DOHH2 (cell line): ENCODE results near the gene AGO4.

ENCODE experiments used
- H3F3A ChIP-seq: fragments of 200-600 bp; sonication (generic), shearing (Covaris generic); 2 replicates; pipeline ENCODE4 v1.6.0; 2016; ENCODE audit warnings: antibody characterized with exemption, mild to moderate bottlenecking; ENCODE audit not compliant: control insufficient read depth, insufficient read depth
- H3K27ac ChIP-seq: fragments of 200-600 bp; sonication (generic); 2 replicates; pipeline ENCODE4 v1.5.1; 2014; ENCODE audit warnings: low read depth, mild to moderate bottlenecking, low read length, moderate library complexity
- H3K27me3 ChIP-seq: fragments of 200-600 bp; sonication (generic); 2 replicates; pipeline ENCODE4 v1.6.1; 2014; ENCODE audit warnings: mild to moderate bottlenecking, low read length, mixed read lengths; ENCODE audit not compliant: control insufficient read depth
- H3K36me3 ChIP-seq: fragments of 200-600 bp; sonication (generic); 2 replicates; pipeline ENCODE4 v1.6.1; 2014; ENCODE audit warnings: mild to moderate bottlenecking, low read length, moderate library complexity, mixed read lengths; ENCODE audit not compliant: control insufficient read depth
- H3K4me1 ChIP-seq: fragments of 200-600 bp; sonication (generic); 2 replicates; pipeline ENCODE4 v1.6.1; 2014; ENCODE audit warnings: mild to moderate bottlenecking, low read length, mixed read lengths; ENCODE audit not compliant: control insufficient read depth
- H3K4me2 ChIP-seq: fragments of 200-600 bp; sonication (generic); 2 replicates; pipeline ENCODE4 v1.6.0; 2014; ENCODE audit warnings: mild to moderate bottlenecking, low read length, moderate library complexity
- H3K4me3 ChIP-seq: fragments of 200-600 bp; sonication (generic); 2 replicates; pipeline ENCODE4 v1.5.1; 2014; ENCODE audit warnings: mild to moderate bottlenecking, low read length, mixed read lengths
- H3K79me2 ChIP-seq: fragments of 200-600 bp; sonication (generic); 2 replicates; pipeline ENCODE4 v1.6.1; 2014; ENCODE audit warnings: mild to moderate bottlenecking, low read length, mixed read lengths; ENCODE audit not compliant: control insufficient read depth
- H3K9me2 ChIP-seq: fragments of 200-600 bp; sonication (generic); replicated peaks from 2 replicates; pipeline ENCODE4 v1.6.1; 2014; ENCODE audit warnings: mild to moderate bottlenecking, low read length, mixed read lengths; ENCODE audit not compliant: control insufficient read depth
- H3K9me3 ChIP-seq: fragments of 200-600 bp; sonication (generic); 2 replicates; pipeline ENCODE4 v1.6.1; 2014; ENCODE audit warnings: antibody characterized with exemption, low read length, mixed read lengths; ENCODE audit not compliant: control insufficient read depth, insufficient read depth
- H4K20me1 ChIP-seq: fragments of 200-600 bp; sonication (generic); 2 replicates; pipeline ENCODE4 v1.6.0; 2014; ENCODE audit warnings: low read depth, mild to moderate bottlenecking, antibody characterized with exemption, low read length, moderate library complexity; ENCODE audit not compliant: control insufficient read depth, insufficient read depth
- EZH2phosphoT487 ChIP-seq: fragments of 200-600 bp; sonication (generic); IDR thresholded peaks from 2 replicates; pipeline ENCODE4 v1.6.1; 2017; ENCODE audit warnings: borderline replicate concordance, mild to moderate bottlenecking, antibody characterized with exemption, low read length, moderate library complexity, mixed read lengths
- TF ChIP-seq, protein P1 (sequence below): fragments of 200-600 bp; sonication (generic); IDR thresholded peaks from one replicate; pipeline ENCODE4 v1.5.1; 2014; ENCODE audit warnings: antibody characterized with exemption, mild to moderate bottlenecking, low read depth, low read length; ENCODE audit not compliant: poor library complexity, severe bottlenecking

Gene AGO4

DNA sequence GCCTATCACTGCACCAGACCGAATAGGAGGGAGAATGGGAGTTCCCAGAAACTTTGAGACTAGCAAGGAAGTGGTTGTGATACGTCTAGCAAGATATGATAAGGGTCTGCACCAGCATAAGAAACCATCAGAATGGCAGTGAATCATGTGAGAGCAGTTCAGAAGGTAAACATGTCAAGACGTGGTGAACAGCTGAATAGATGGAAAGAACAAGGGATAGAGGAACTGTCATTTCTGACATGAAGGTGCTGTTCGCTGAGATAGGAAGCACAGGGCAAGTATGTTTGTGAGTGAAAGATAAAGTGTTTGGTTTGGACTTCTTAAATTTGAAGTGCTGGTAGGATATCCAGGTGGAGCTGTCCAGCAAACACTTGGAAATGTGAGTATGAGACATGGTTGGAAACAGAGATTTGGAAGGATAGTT is 74.0 kb downstream of the AGO4 start:
- Histone ChIP-seq H3K79me2 (peaks cover 37% of the 10 kb centered on the region), H3K27me3 (0 out of 2 replicates have a peak, but pooled peaks cover 3% of the 10 kb centered on the region), H3K4me2 (no peak overlapping the region), H3K4me3 (no peak overlapping the region), H3K36me3 (peaks cover 3% of the 10 kb centered on the region; the same call in 1 of the 2 replicates), H3F3A (peaks cover 12% of the 10 kb centered on the region), H3K27ac (no peak overlapping the region), H4K20me1 (peaks cover 5% of the 10 kb centered on the region; the same call in 1 of the 2 replicates), H3K9me3 (no peaks in the 10 kb centered on the region), H3K4me1 (peaks cover 31% of the 10 kb centered on the region), H3K9me2 (no peaks in the 10 kb centered on the region)
- TF ChIP-seq, protein P1, sequence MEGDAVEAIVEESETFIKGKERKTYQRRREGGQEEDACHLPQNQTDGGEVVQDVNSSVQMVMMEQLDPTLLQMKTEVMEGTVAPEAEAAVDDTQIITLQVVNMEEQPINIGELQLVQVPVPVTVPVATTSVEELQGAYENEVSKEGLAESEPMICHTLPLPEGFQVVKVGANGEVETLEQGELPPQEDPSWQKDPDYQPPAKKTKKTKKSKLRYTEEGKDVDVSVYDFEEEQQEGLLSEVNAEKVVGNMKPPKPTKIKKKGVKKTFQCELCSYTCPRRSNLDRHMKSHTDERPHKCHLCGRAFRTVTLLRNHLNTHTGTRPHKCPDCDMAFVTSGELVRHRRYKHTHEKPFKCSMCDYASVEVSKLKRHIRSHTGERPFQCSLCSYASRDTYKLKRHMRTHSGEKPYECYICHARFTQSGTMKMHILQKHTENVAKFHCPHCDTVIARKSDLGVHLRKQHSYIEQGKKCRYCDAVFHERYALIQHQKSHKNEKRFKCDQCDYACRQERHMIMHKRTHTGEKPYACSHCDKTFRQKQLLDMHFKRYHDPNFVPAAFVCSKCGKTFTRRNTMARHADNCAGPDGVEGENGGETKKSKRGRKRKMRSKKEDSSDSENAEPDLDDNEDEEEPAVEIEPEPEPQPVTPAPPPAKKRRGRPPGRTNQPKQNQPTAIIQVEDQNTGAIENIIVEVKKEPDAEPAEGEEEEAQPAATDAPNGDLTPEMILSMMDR: no peak
- TF ChIP-seq EZH2phosphoT487: no peak

DNA sequence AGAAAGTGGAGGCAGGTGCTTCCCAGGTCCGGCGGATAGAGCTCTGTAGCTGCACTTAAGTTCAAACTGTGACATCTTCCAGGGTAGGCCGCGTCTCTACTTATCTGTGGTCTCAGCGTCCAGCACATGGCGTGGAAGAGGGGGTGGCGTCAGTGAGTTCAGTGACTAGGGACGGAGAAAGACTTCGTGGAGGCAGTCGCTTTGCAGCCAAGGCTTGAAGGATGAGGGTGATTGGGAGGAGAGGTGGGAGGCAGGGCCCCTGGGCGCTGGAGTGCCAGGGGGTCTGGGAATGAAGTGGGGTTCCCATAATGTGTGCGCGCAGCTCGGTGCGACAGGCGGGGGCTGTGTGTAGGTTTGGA is 74.7 kb downstream of the AGO4 start:
- Histone ChIP-seq H3K79me2 (peaks cover 44% of the 10 kb centered on the region), H3K4me1 (peaks cover 38% of the 10 kb centered on the region), H3K9me3 (no peaks in the 10 kb centered on the region), H3K4me3 (peak overlapping the region; percentile 94; the same call in 1 of the 2 replicates), H4K20me1 (peaks cover 5% of the 10 kb centered on the region; the same call in 1 of the 2 replicates), H3K27ac (no peak overlapping the region), H3F3A (peaks cover 13% of the 10 kb centered on the region), H3K36me3 (peaks cover 3% of the 10 kb centered on the region; the same call in 1 of the 2 replicates), H3K27me3 (0 out of 2 replicates have a peak, but pooled peaks cover 3% of the 10 kb centered on the region), H3K4me2 (peak overlapping the region; percentile 41; the same call in 1 of the 2 replicates), H3K9me2 (no peaks in the 10 kb centered on the region)
- TF ChIP-seq, protein P1: no peak
- TF ChIP-seq EZH2phosphoT487: no peak

DNA sequence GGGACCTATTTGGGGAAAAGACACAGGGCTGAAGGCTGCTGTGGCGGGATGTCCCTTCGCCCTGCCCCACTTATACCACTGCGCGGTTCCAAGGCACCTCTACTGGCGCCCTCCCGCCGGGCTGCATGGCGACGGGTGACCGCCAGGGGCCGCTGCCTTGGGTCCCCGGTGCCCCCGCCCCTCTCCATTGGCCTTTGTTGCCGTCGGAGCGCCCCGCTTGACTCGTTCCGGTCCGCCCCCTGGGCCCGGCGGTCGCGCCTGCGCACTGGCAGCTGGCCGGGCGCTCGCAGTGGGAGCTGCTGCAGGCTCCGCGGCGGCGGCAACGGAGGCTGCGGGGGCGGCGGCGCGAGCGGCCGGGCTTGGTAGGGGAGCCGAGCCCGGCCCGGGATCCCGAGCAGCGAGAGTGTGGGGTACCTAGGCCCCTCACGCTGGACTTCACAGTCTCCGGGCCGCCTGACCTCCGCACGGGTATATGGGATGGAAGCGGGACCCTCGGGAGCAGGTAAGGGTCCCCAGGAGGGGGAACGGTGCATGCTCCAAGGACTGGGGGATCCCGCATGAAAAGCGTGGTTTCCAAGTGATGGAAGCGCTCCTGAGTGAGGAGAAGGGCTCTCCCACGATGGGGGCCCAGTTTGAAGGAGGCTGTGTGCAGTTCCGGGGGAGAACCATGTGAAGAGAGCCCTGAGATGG is 75.3 kb downstream of the AGO4 start, which contains the start of gene AGO1:
Gene AGO1 (plus strand): TSS at position 265 of the 690 bp plus-strand sequence. CDS start 213 bp downstream, at position 478.
- peaks cover 42% of the 10 kb centered on the region for H3K4me1 ChIP-seq
- H4K20me1 ChIP-seq: peaks cover 5% of the 10 kb centered on the region; the same call in 1 of the 2 replicates
- H3F3A ChIP-seq: peaks cover 13% of the 10 kb centered on the region
- H3K79me2 ChIP-seq: peaks cover 48% of the 10 kb centered on the region
- H3K9me3 ChIP-seq: no peaks in the 10 kb centered on the region
- peak within 1 kb of the TSS; percentile 94 for H3K4me3 ChIP-seq
- no peaks in the 10 kb centered on the region for H3K9me2 ChIP-seq
- H3K27ac ChIP-seq: no peak within 1 kb of the TSS
- peak within 1 kb of the TSS; percentile 84 for H3K4me2 ChIP-seq
- H3K36me3 ChIP-seq: peaks cover 3% of the 10 kb centered on the region; the same call in 1 of the 2 replicates
- 0 out of 2 replicates have a peak, but pooled peaks cover 3% of the 10 kb centered on the region for H3K27me3 ChIP-seq
- TF ChIP-seq EZH2phosphoT487: no peak
- TF ChIP-seq, protein P1: peak; percentile 90
